ENCODE data around the gene IGLON5.

GRCh38 chr19:51375504-51376221, 64.2 kb downstream of the IGLON5 start:
- no peak for TF ChIP-seq CTCF (IDR thresholded peaks at IDR 0.05)
- no peak for TF ChIP-seq POLR2AphosphoS5 (IDR thresholded peaks at IDR 0.05)

Data from prostate gland (tissue), 2 donors.